Fibroblast of the aortic adventitia (primary cell): ENCODE results near the gene ERMP1. TPM values are rescaled to one million over a fixed set of nuclear protein-coding genes. Genes with fewer than 3 reads are reported as not detected.

ENCODE experiments used
- DNase-seq: peaks from one replicate; pipeline ENCODE4 v3.0.0-alpha.2; 2010; ENCODE audit warnings: low read depth
- H3K4me3 ChIP-seq: 2 replicates; pipeline ENCODE4 v1.5.1; 2011; ENCODE audit warnings: low read depth, mild to moderate bottlenecking, control low read depth, low read length, moderate library complexity
- CTCF ChIP-seq: IDR thresholded peaks from 2 replicates; pipeline ENCODE4 v1.5.1; 2011; ENCODE audit warnings: mild to moderate bottlenecking, low read length, control low read depth, inconsistent platforms; ENCODE audit not compliant: insufficient read depth
- total RNA-seq: library from RNA; depleted of rRNA; stranded (reverse); fragments of >200 nt; gene quantifications from 2 replicates; pipeline ENCODE4 v1.2.3, GENCODE V29; 2012; ENCODE audit warnings: low replicate concordance

Gene ERMP1
- total RNA-seq, 1 donor, result 9.4 TPM

GRCh38 chr9:5749306-5749705, 83.6 kb downstream of the ERMP1 start:
- no peak overlapping the region for H3K4me3 ChIP-seq
- DNase-seq, result no peak
- no peak for TF ChIP-seq CTCF

DNA sequence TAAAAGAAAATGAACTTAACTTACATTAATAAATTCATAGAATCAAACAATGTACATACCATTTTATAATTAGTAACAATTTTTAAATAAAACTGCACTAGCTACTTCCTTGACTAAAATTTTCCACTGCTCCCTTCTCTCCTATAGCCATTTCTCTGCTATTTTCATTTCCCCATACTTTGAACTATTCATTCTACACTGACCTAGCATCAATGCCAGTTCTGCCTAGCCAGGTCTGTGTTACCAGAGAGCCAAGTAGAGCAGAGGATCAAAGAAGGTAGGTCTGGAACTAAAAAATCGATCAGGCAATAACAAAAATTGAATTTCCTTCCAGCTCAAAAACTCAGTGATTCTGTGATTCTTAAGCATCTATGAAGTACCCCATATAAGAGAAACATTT, 84.5 kb downstream of the ERMP1 start:
- no peak for DNase-seq
- no peak overlapping the region for H3K4me3 ChIP-seq
- TF ChIP-seq CTCF, result no peak

GRCh38 chr9:5743109-5743508, 89.8 kb downstream of the ERMP1 start:
- no peak for TF ChIP-seq CTCF
- no peak overlapping the region for H3K4me3 ChIP-seq

GRCh38 chr9:5736563-5737346, 96.2 kb downstream of the ERMP1 start:
- TF ChIP-seq CTCF, result no peak
- H3K4me3 ChIP-seq, result no peak overlapping the region
- DNase-seq, result no peak

More at GRCh38 chr9:5743109-5743508, 89.8 kb downstream of the ERMP1 start:
- no peak for DNase-seq

GRCh38 chr9:5735072-5735471, 97.8 kb downstream of the ERMP1 start:
- no peak for TF ChIP-seq CTCF
- no peak overlapping the region for H3K4me3 ChIP-seq
- no peak for DNase-seq

Other genes with a start within 250 kb of the ERMP1 start
- gene RIC1, start 204.0 kb downstream of the ERMP1 start, total RNA-seq, result 28.8 and 37.8 TPM in 2 replicates
- not detected in 2 replicates for gene MLANA, start 57.8 kb upstream of the ERMP1 start, total RNA-seq
- 19.9 and 37.7 TPM in 2 replicates for gene RANBP6, start 182.5 kb upstream of the ERMP1 start, total RNA-seq